H9 (cell line): Measurements from ENCODE around the gene KRT85. TPM values are rescaled to one million over a fixed set of nuclear protein-coding genes. Genes with fewer than 3 reads are reported as not detected.

Experiments
- DNase-seq: peaks from one replicate; pipeline ENCODE4 v3.0.0-alpha.2; 2017
- H2AFZ ChIP-seq: one replicate; pipeline ENCODE4 v1.6.1; 2013; ENCODE audit warnings: mild to moderate bottlenecking, low read length, control low read depth, moderate library complexity
- H2AK5ac ChIP-seq: 2 replicates; pipeline ENCODE4 v1.6.1; 2013; ENCODE audit warnings: low read length, control low read depth, mixed read lengths; ENCODE audit not compliant: insufficient read length
- H2BK120ac ChIP-seq: one replicate; pipeline ENCODE4 v1.6.1; 2013; ENCODE audit warnings: low read depth, mild to moderate bottlenecking, low read length, control low read depth, inconsistent platforms; ENCODE audit not compliant: poor library complexity, severe bottlenecking
- H2BK12ac ChIP-seq: 2 replicates; pipeline ENCODE4 v1.6.1; 2013; ENCODE audit warnings: low read length, control low read depth, mixed read lengths, low read depth; ENCODE audit not compliant: insufficient read length
- H2BK15ac ChIP-seq: 2 replicates; pipeline ENCODE4 v1.6.1; 2013; ENCODE audit warnings: low read depth, low read length, control low read depth
- H2BK20ac ChIP-seq: one replicate; pipeline ENCODE4 v1.6.1; 2013; ENCODE audit warnings: low read depth, mild to moderate bottlenecking, low read length, control low read depth, inconsistent platforms; ENCODE audit not compliant: poor library complexity, severe bottlenecking
- H2BK5ac ChIP-seq: 2 replicates; pipeline ENCODE4 v1.6.1; 2013; ENCODE audit warnings: low read length, control low read depth, mixed read lengths; ENCODE audit not compliant: insufficient read length
- H3K14ac ChIP-seq: 2 replicates; pipeline ENCODE4 v1.6.1; 2013; ENCODE audit warnings: low read length, control low read depth; ENCODE audit not compliant: insufficient read depth
- H3K18ac ChIP-seq: 2 replicates; pipeline ENCODE4 v1.6.1; 2013; ENCODE audit warnings: low read depth, mild to moderate bottlenecking, mixed read lengths, low read length, control low read depth; ENCODE audit not compliant: insufficient read length
- H3K23ac ChIP-seq: 2 replicates; pipeline ENCODE4 v1.6.1; 2013; ENCODE audit warnings: low read length, control low read depth, mixed read lengths, low read depth; ENCODE audit not compliant: insufficient read length
- H3K23me2 ChIP-seq: 2 replicates; pipeline ENCODE4 v1.6.1; 2013; ENCODE audit warnings: low read depth, mild to moderate bottlenecking, mixed read lengths, low read length, control low read depth; ENCODE audit not compliant: insufficient read length, poor library complexity, severe bottlenecking
- H3K27ac ChIP-seq: 2 replicates; pipeline ENCODE4 v1.5.1; 2013; ENCODE audit warnings: low read length, control low read depth, mixed read lengths, low read depth; ENCODE audit not compliant: insufficient read length
- H3K27me3 ChIP-seq: 2 replicates; pipeline ENCODE4 v1.6.1; 2013; ENCODE audit warnings: low read length, control low read depth, inconsistent platforms; ENCODE audit not compliant: insufficient read depth
- H3K4ac ChIP-seq: 2 replicates; pipeline ENCODE4 v1.6.1; 2013; ENCODE audit warnings: low read depth, mild to moderate bottlenecking, control low read depth, inconsistent platforms, low read length, moderate library complexity
- H3K4me1 ChIP-seq: 2 replicates; pipeline ENCODE4 v1.6.1; 2013; ENCODE audit warnings: low read length, control low read depth, inconsistent platforms; ENCODE audit not compliant: insufficient read depth
- H3K4me2 ChIP-seq: 2 replicates; pipeline ENCODE4 v1.6.1; 2013; ENCODE audit warnings: low read length, control low read depth, mixed read lengths; ENCODE audit not compliant: insufficient read length, insufficient read depth
- H3K56ac ChIP-seq: 2 replicates; pipeline ENCODE4 v1.6.1; 2013; ENCODE audit warnings: low read depth, mild to moderate bottlenecking, mixed read lengths, low read length, control low read depth; ENCODE audit not compliant: insufficient read length
- H3K79me1 ChIP-seq: 2 replicates; pipeline ENCODE4 v1.6.1; 2013; ENCODE audit warnings: low read depth, mild to moderate bottlenecking, moderate library complexity, low read length, control low read depth, inconsistent platforms; ENCODE audit not compliant: insufficient read depth, poor library complexity, severe bottlenecking
- H3K79me2 ChIP-seq: 2 replicates; pipeline ENCODE4 v1.6.1; 2013; ENCODE audit warnings: low read length, control low read depth, inconsistent platforms; ENCODE audit not compliant: insufficient read depth
- H3K9ac ChIP-seq: 2 replicates; pipeline ENCODE4 v1.6.1; 2013; ENCODE audit warnings: low read length, control low read depth, mixed read lengths; ENCODE audit not compliant: insufficient read length; ENCODE audit errors: extremely low read depth
- H3K9me3 ChIP-seq: one replicate; pipeline ENCODE4 v1.6.1; 2013; ENCODE audit warnings: low read depth, low read length, inconsistent platforms; ENCODE audit not compliant: control insufficient read depth
- H3T11ph ChIP-seq: one replicate; pipeline ENCODE4 v1.6.1; 2013; ENCODE audit warnings: mild to moderate bottlenecking, low read length, control low read depth, inconsistent platforms
- H4K20me1 ChIP-seq: one replicate; pipeline ENCODE4 v1.6.1; 2013; ENCODE audit not compliant: control insufficient read depth, insufficient read length, insufficient read depth
- H4K5ac ChIP-seq: 2 replicates; pipeline ENCODE4 v1.6.1; 2013; ENCODE audit warnings: low read depth, mild to moderate bottlenecking, mixed read lengths, low read length, control low read depth; ENCODE audit not compliant: insufficient read length
- H4K8ac ChIP-seq: replicated peaks from 2 replicates; pipeline ENCODE4 v1.6.1; 2013; ENCODE audit warnings: low read length, control low read depth, mixed read lengths, low read depth; ENCODE audit not compliant: insufficient read length
- H4K91ac ChIP-seq: 2 replicates; pipeline ENCODE4 v1.6.1; 2013; ENCODE audit warnings: low read depth, mild to moderate bottlenecking, moderate library complexity, mixed read lengths, low read length, control low read depth; ENCODE audit not compliant: insufficient read length
- H3K27ac Mint-ChIP-seq, 3 experiments: 2 replicates in 2 of 3; 3 replicates in 1 of 3; pipeline ENCODE4 v1.8.0; 2020 to 2021; ENCODE audit warnings: mixed read lengths in 3 of 3, mild to moderate bottlenecking in 1 of 3, moderate library complexity in 1 of 3
- H3K27me3 Mint-ChIP-seq: 2 replicates; pipeline ENCODE4 v1.8.0; 2021; ENCODE audit warnings: low read depth, mild to moderate bottlenecking, moderate library complexity, mixed read lengths
- H3K36me3 Mint-ChIP-seq, 3 experiments: 2 replicates in 2 of 3; 3 replicates in 1 of 3; pipeline ENCODE4 v1.8.0; 2020 to 2021; ENCODE audit warnings: low read depth in 3 of 3, mixed read lengths in 3 of 3; ENCODE audit not compliant: insufficient read depth in 1 of 3
- H3K4me1 Mint-ChIP-seq, 2 experiments: 2 replicates each; pipeline ENCODE4 v1.8.0; 2020; ENCODE audit warnings: mixed read lengths in 2 of 2
- H3K4me3 Mint-ChIP-seq, 2 experiments: 2 replicates in 1 of 2; 3 replicates in 1 of 2; pipeline ENCODE4 v1.8.0; 2020 to 2021; ENCODE audit warnings: mild to moderate bottlenecking in 2 of 2, mixed read lengths in 2 of 2, moderate library complexity in 1 of 2
- H3K9me3 Mint-ChIP-seq, 2 experiments: 2 replicates in 1 of 2; 3 replicates in 1 of 2; pipeline ENCODE4 v1.8.0; 2020; ENCODE audit warnings: mild to moderate bottlenecking in 2 of 2, mixed read lengths in 2 of 2, moderate library complexity in 1 of 2
- CTCF ChIP-seq: fragments of 200-600 bp; sonication (generic); conservative IDR thresholded peaks from 3 replicates; pipeline ENCODE4 v1.8.0; 2021; ENCODE audit warnings: antibody characterized with exemption, mild to moderate bottlenecking
- WGBS: extraction: QIAGEN DNeasy Blood & Tissue Kit; methylation state at CpG from one replicate; pipeline ENCODE4 v1.1.7; 2013; ENCODE audit warnings: missing lambda C conversion rate, low lambda C conversion rate, mixed read lengths; ENCODE audit not compliant: insufficient read length; ENCODE audit errors: extremely low coverage; 5-methylcytosine and 5-hydroxymethylcytosine counted together
- total RNA-seq: library from RNA; stranded (reverse); gene quantifications from 2 replicates; pipeline ENCODE4 v1.2.1, GENCODE V29; 2021

KRT85 gene
- total RNA-seq, 1 experiment from 2014 or later: not detected

GRCh38 chr12:52413782-52414345 is 46.6 kb upstream of the KRT85 start:
- no peaks in the 10 kb centered on the region for H4K20me1 ChIP-seq
- H3K9me3 ChIP-seq: no peaks in the 10 kb centered on the region
- Mint-ChIP-seq H3K27me3 (peaks cover 10% of the 10 kb centered on the region), H3K4me3 (no peak overlapping the region), H3K9me3 (peaks cover 5 to 7% of the 10 kb centered on the region in 2 experiments; a peak in 3 of 5 replicates), H3K36me3 (peaks cover 0 to 4% (median 0%) of the 10 kb centered on the region in 3 experiments; a peak in 2 of 7 replicates), H3K4me1 (peaks cover 8 to 9% of the 10 kb centered on the region in 2 experiments), H3K27ac (no peak overlapping the region)
- DNase-seq: peak; percentile 73
- H3K4ac ChIP-seq: no peak overlapping the region
- peak; percentile 62 for TF ChIP-seq CTCF
- H3K79me2 ChIP-seq: no peaks in the 10 kb centered on the region
- WGBS: no CpG with 5 or more reads among the region's 8 CpGs
- no peak overlapping the region for H2AFZ ChIP-seq
- H2BK20ac ChIP-seq: no peak overlapping the region
- no peaks in the 10 kb centered on the region for H3K27me3 ChIP-seq
- no peak overlapping the region for H4K8ac ChIP-seq
- H3K4me1 ChIP-seq: no peaks in the 10 kb centered on the region
- no peak overlapping the region for H2AK5ac ChIP-seq
- H3K23me2 ChIP-seq: peaks cover 3% of the 10 kb centered on the region
- H2BK5ac ChIP-seq: no peak overlapping the region
- H3K14ac ChIP-seq: no peak overlapping the region
- no peaks in the 10 kb centered on the region for H3K79me1 ChIP-seq
- no peak overlapping the region for H2BK15ac ChIP-seq
- H3K9ac ChIP-seq: no peak overlapping the region
- no peak overlapping the region for H3K56ac ChIP-seq
- H3K18ac ChIP-seq: no peak overlapping the region
- no peak overlapping the region for H3K4me2 ChIP-seq
- H3K27ac ChIP-seq: no peak overlapping the region
- H2BK120ac ChIP-seq: no peak overlapping the region
- H3T11ph ChIP-seq: no peak overlapping the region
- no peak overlapping the region for H3K23ac ChIP-seq
- no peak overlapping the region for H2BK12ac ChIP-seq
- no peak overlapping the region for H4K5ac ChIP-seq
- no peak overlapping the region for H4K91ac ChIP-seq
